Measurements from ENCODE around the gene BEX1. TPM values are rescaled to one million over a fixed set of nuclear protein-coding genes. Genes with fewer than 3 reads are reported as not detected.

The BEX1 gene
- total RNA-seq, 1 donor from 2014 or later, result 7.0 TPM

- no peak overlapping the region for H3K27ac Mint-ChIP-seq (ENCODE audit: unreplicated experiment)
- H3K36me3 Mint-ChIP-seq (ENCODE audit: low read depth), result no peaks in the 10 kb centered on the region
- no peak for DNase-seq (ENCODE audit: low spot score)
- no peaks in the 10 kb centered on the region for H3K4me1 Mint-ChIP-seq (ENCODE audit: low read depth)
- TF ChIP-seq CTCF (IDR thresholded peaks at IDR 0.05), result no peak
- no peak overlapping the region for H3K4me3 Mint-ChIP-seq (ENCODE audit: unreplicated experiment)
- peaks cover 17% of the 10 kb centered on the region for H3K9me3 Mint-ChIP-seq (ENCODE audit: low read depth)
- H3K27me3 Mint-ChIP-seq (ENCODE audit: low read depth), result no peaks in the 10 kb centered on the region
These were observed 9.5 kb upstream of the BEX1 start for GRCh38 chrX:103073467-103073866.

- peaks cover 4% of the 10 kb centered on the region for H3K4me1 Mint-ChIP-seq (ENCODE audit: low read depth)
- H3K27ac Mint-ChIP-seq (ENCODE audit: unreplicated experiment), result no peak overlapping the region
- no peaks in the 10 kb centered on the region for H3K27me3 Mint-ChIP-seq (ENCODE audit: low read depth)
- no peak for TF ChIP-seq CTCF (IDR thresholded peaks at IDR 0.05)
- DNase-seq (ENCODE audit: low spot score), result no peak
- H3K36me3 Mint-ChIP-seq (ENCODE audit: low read depth), result no peaks in the 10 kb centered on the region
- H3K9me3 Mint-ChIP-seq (ENCODE audit: low read depth), result peaks cover 17% of the 10 kb centered on the region
- no peak overlapping the region for H3K4me3 Mint-ChIP-seq (ENCODE audit: unreplicated experiment)
These were observed 2.6 kb upstream of the BEX1 start for GRCh38 chrX:103066606-103067005.

DNA sequence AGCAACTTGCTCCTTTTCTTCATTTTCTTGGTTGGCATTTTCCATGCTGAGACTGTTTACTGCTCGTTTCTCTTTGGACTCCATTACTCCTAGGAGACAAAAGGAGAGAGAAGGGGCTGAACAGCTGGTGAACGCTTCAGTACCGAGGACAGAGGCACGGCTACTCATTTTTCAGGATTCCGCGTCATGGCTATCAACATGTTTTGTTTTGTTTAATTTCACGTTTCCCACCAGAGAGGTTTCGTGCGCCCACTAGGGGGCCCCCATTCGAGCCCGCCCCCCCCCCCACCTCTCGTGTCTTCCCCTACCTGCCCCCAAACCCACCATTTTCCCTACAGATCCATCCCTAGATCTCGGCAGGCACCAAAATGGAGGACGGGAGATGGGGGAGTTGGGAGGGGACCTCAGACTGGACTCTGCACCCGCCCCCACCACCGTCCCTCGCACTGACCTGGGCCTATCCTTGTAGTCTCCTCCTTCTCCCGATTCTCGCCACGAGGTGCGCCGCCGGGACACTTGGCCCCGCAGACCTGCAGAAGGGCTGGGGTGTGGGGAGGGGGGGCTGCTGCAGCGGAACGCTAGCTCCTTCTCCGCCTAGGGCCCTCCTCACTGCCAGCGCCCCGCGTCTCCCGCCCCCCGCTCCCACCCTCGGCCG is 653 bp downstream of the BEX1 start:
- Mint-ChIP-seq H3K36me3 (ENCODE audit: low read depth) (no peaks in the 10 kb centered on the region), H3K27me3 (ENCODE audit: low read depth) (no peaks in the 10 kb centered on the region), H3K4me1 (ENCODE audit: low read depth) (peaks cover 4% of the 10 kb centered on the region), H3K27ac (ENCODE audit: unreplicated experiment) (no peak overlapping the region), H3K4me3 (ENCODE audit: unreplicated experiment) (peak overlapping the region; percentile 57), H3K9me3 (ENCODE audit: low read depth) (peaks cover 10% of the 10 kb centered on the region)
- DNase-seq (ENCODE audit: low spot score), result no peak
- TF ChIP-seq CTCF (IDR thresholded peaks at IDR 0.05), result peak; percentile 48

DNA sequence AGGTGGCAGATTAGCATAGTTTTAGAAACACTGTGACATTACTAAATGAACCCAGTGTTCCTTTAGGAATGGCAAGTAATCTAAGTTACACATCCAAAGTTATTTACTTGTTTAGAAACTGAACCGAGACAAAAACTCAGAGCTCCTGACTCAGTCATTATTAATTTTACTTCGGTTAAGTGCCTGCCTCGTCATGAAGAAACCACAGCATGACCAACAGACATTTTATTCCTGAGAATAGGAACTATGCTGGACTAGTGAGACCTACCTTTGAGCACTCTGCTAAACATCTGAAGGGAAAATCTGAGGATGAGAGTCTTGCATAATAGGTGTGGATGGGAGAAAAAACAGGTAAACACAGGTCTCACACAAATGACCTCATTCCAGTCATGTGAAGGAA is 2.5 kb downstream of the BEX1 start:
- H3K27ac Mint-ChIP-seq (ENCODE audit: unreplicated experiment), result no peak overlapping the region
- peaks cover 6% of the 10 kb centered on the region for H3K9me3 Mint-ChIP-seq (ENCODE audit: low read depth)
- TF ChIP-seq CTCF (IDR thresholded peaks at IDR 0.05), result no peak
- peaks cover 4% of the 10 kb centered on the region for H3K4me1 Mint-ChIP-seq (ENCODE audit: low read depth)
- no peak overlapping the region for H3K4me3 Mint-ChIP-seq (ENCODE audit: unreplicated experiment)
- H3K36me3 Mint-ChIP-seq (ENCODE audit: low read depth), result no peaks in the 10 kb centered on the region
- H3K27me3 Mint-ChIP-seq (ENCODE audit: low read depth), result peaks cover 3% of the 10 kb centered on the region
- DNase-seq (ENCODE audit: low spot score), result no peak

- Mint-ChIP-seq H3K4me1 (ENCODE audit: low read depth) (no peaks in the 10 kb centered on the region), H3K4me3 (ENCODE audit: unreplicated experiment) (no peak overlapping the region), H3K27me3 (ENCODE audit: low read depth) (peaks cover 11% of the 10 kb centered on the region), H3K27ac (ENCODE audit: unreplicated experiment) (no peak overlapping the region), H3K9me3 (ENCODE audit: low read depth) (no peaks in the 10 kb centered on the region), H3K36me3 (ENCODE audit: low read depth) (no peaks in the 10 kb centered on the region)
- no peak for DNase-seq (ENCODE audit: low spot score)
- TF ChIP-seq CTCF (IDR thresholded peaks at IDR 0.05), result no peak
These were observed 7.1 kb downstream of the BEX1 start for GRCh38 chrX:103056902-103057301.
